SK-N-MC (cell line): Measurements from ENCODE around the gene PAM16.

Source experiments
- EZH2 ChIP-seq: fragments of 200-600 bp; sonication (generic); IDR thresholded peaks from one replicate; pipeline ENCODE4 v1.6.1; 2017; ENCODE audit warnings: antibody characterized with exemption
- FOXP2 ChIP-seq: optimal IDR thresholded peaks from 2 replicates; pipeline ENCODE3; 2011; ENCODE audit warnings: mild to moderate bottlenecking, moderate library complexity; ENCODE audit not compliant: insufficient read depth; ENCODE audit errors: extremely low read length, control extremely low read depth
- POLR2AphosphoS5 ChIP-seq: IDR thresholded peaks from 2 replicates; pipeline ENCODE4 v1.6.1; 2012; ENCODE audit warnings: mild to moderate bottlenecking, low read depth, low read length, borderline replicate concordance

GRCh38 chr16:4366016-4366415, 14.9 kb upstream of the PAM16 start:
- TF ChIP-seq EZH2: no peak
- no peak for TF ChIP-seq POLR2AphosphoS5
- no peak for TF ChIP-seq FOXP2
